Vagina (tissue), 2 donors: Measurements from ENCODE around the gene SPIN1.

ENCODE experiments used
- CTCF ChIP-seq, 3 experiments: fragments of 450-650 bp in 2 of 3; fragments of 200-600 bp in 1 of 3; sonication (generic) in 1 of 3; IDR thresholded peaks; one replicate each; pipeline ENCODE4 v1.5.1; 2017 to 2019; ENCODE audit warnings: antibody characterized with exemption in 3 of 3, mild to moderate bottlenecking in 2 of 3, moderate library complexity in 2 of 3
- POLR2A ChIP-seq, 2 donors: fragments of 450-650 bp; IDR thresholded peaks; one replicate each; pipeline ENCODE4 v1.6.1; 2017; ENCODE audit warnings: antibody characterized with exemption in 2 of 2, mild to moderate bottlenecking in 2 of 2, moderate library complexity in 2 of 2

GRCh38 chr9:88392549-88392948 is 4.3 kb downstream of the SPIN1 start:
- TF ChIP-seq POLR2A (IDR thresholded peaks at IDR 0.05) (no peak), CTCF (IDR thresholded peaks at IDR 0.05) (no peak)
